DOHH2 (cell line): ENCODE data around the gene VEGFA.

Source experiments
- H3F3A ChIP-seq: fragments of 200-600 bp; sonication (generic), shearing (Covaris generic); 2 replicates; pipeline ENCODE4 v1.6.0; 2016; ENCODE audit warnings: antibody characterized with exemption, mild to moderate bottlenecking; ENCODE audit not compliant: control insufficient read depth, insufficient read depth
- H3K27ac ChIP-seq: fragments of 200-600 bp; sonication (generic); 2 replicates; pipeline ENCODE4 v1.5.1; 2014; ENCODE audit warnings: low read depth, mild to moderate bottlenecking, low read length, moderate library complexity
- H3K27me3 ChIP-seq: fragments of 200-600 bp; sonication (generic); 2 replicates; pipeline ENCODE4 v1.6.1; 2014; ENCODE audit warnings: mild to moderate bottlenecking, low read length, mixed read lengths; ENCODE audit not compliant: control insufficient read depth
- H3K36me3 ChIP-seq: fragments of 200-600 bp; sonication (generic); 2 replicates; pipeline ENCODE4 v1.6.1; 2014; ENCODE audit warnings: mild to moderate bottlenecking, low read length, moderate library complexity, mixed read lengths; ENCODE audit not compliant: control insufficient read depth
- H3K4me1 ChIP-seq: fragments of 200-600 bp; sonication (generic); 2 replicates; pipeline ENCODE4 v1.6.1; 2014; ENCODE audit warnings: mild to moderate bottlenecking, low read length, mixed read lengths; ENCODE audit not compliant: control insufficient read depth
- H3K4me2 ChIP-seq: fragments of 200-600 bp; sonication (generic); 2 replicates; pipeline ENCODE4 v1.6.0; 2014; ENCODE audit warnings: mild to moderate bottlenecking, low read length, moderate library complexity
- H3K4me3 ChIP-seq: fragments of 200-600 bp; sonication (generic); 2 replicates; pipeline ENCODE4 v1.5.1; 2014; ENCODE audit warnings: mild to moderate bottlenecking, low read length, mixed read lengths
- H3K79me2 ChIP-seq: fragments of 200-600 bp; sonication (generic); 2 replicates; pipeline ENCODE4 v1.6.1; 2014; ENCODE audit warnings: mild to moderate bottlenecking, low read length, mixed read lengths; ENCODE audit not compliant: control insufficient read depth
- H3K9me2 ChIP-seq: fragments of 200-600 bp; sonication (generic); replicated peaks from 2 replicates; pipeline ENCODE4 v1.6.1; 2014; ENCODE audit warnings: mild to moderate bottlenecking, low read length, mixed read lengths; ENCODE audit not compliant: control insufficient read depth
- H3K9me3 ChIP-seq: fragments of 200-600 bp; sonication (generic); 2 replicates; pipeline ENCODE4 v1.6.1; 2014; ENCODE audit warnings: antibody characterized with exemption, low read length, mixed read lengths; ENCODE audit not compliant: control insufficient read depth, insufficient read depth
- H4K20me1 ChIP-seq: fragments of 200-600 bp; sonication (generic); 2 replicates; pipeline ENCODE4 v1.6.0; 2014; ENCODE audit warnings: low read depth, mild to moderate bottlenecking, antibody characterized with exemption, low read length, moderate library complexity; ENCODE audit not compliant: control insufficient read depth, insufficient read depth
- EZH2phosphoT487 ChIP-seq: fragments of 200-600 bp; sonication (generic); IDR thresholded peaks from 2 replicates; pipeline ENCODE4 v1.6.1; 2017; ENCODE audit warnings: borderline replicate concordance, mild to moderate bottlenecking, antibody characterized with exemption, low read length, moderate library complexity, mixed read lengths
- TF ChIP-seq, protein P1 (sequence below): fragments of 200-600 bp; sonication (generic); IDR thresholded peaks from one replicate; pipeline ENCODE4 v1.5.1; 2014; ENCODE audit warnings: antibody characterized with exemption, mild to moderate bottlenecking, low read depth, low read length; ENCODE audit not compliant: poor library complexity, severe bottlenecking

VEGFA gene

DNA sequence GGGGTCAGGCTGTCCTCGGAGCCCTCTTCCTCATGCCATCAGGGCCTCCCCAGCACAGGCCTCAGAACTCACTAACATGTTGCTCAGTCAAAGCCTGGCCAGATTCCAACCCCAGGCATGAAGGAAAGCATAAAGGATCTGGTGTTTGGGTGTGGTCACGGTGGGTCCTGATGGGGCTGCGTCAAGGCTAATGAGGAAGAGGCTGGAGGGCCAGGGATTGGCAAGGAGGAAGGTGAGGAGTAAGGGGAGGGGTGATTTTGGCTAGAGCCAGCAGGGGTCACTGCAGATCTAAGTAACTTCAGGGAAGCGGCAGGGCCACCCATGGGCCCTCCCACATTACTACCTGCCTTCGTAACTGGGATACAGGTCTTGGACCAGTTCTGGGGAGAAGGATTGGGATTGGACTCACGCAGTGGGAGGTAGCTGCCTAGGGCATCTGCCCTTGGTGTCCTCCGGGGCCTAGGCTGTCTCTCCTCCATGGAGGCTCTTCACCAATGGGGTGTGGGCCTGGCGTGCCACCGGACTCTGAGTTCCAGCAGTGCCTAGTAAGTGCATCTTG lies 46.2 kb upstream of the VEGFA start:
- Histone ChIP-seq H3K27me3 (peaks cover 4% of the 10 kb centered on the region; the same call in 1 of the 2 replicates), H3K36me3 (no peaks in the 10 kb centered on the region), H3K4me1 (peaks cover 21% of the 10 kb centered on the region), H3K27ac (no peak overlapping the region), H3K9me3 (0 out of 2 replicates have a peak, but pooled peaks cover under 1% of the 10 kb centered on the region), H3K9me2 (no peaks in the 10 kb centered on the region), H3K4me3 (no peak overlapping the region), H3K4me2 (no peak overlapping the region), H3K79me2 (no peaks in the 10 kb centered on the region), H4K20me1 (no peaks in the 10 kb centered on the region), H3F3A (no peaks in the 10 kb centered on the region)
- TF ChIP-seq, protein P1, sequence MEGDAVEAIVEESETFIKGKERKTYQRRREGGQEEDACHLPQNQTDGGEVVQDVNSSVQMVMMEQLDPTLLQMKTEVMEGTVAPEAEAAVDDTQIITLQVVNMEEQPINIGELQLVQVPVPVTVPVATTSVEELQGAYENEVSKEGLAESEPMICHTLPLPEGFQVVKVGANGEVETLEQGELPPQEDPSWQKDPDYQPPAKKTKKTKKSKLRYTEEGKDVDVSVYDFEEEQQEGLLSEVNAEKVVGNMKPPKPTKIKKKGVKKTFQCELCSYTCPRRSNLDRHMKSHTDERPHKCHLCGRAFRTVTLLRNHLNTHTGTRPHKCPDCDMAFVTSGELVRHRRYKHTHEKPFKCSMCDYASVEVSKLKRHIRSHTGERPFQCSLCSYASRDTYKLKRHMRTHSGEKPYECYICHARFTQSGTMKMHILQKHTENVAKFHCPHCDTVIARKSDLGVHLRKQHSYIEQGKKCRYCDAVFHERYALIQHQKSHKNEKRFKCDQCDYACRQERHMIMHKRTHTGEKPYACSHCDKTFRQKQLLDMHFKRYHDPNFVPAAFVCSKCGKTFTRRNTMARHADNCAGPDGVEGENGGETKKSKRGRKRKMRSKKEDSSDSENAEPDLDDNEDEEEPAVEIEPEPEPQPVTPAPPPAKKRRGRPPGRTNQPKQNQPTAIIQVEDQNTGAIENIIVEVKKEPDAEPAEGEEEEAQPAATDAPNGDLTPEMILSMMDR = peak; percentile 89
- no peak for TF ChIP-seq EZH2phosphoT487

DNA sequence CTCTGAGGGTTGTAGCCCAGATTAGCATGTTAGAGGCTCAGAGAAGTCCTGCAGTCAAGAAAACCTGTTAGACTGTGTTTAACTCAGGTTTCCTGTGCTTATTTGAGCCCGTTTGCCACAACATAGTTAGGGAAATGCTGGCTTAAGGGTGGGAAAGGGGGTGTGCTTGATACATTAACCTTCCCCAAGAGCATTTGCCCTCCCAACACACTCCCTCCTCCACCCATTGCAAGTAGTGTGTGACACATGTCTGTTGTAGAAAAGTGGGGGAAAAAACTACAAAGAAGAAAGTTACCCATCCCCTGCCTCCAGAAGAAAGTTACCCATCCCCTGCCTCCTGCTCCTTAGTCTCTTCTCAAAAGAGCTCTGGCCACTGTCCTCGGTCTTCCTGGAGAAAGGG lies 45.7 kb upstream of the VEGFA start:
- no peaks in the 10 kb centered on the region for H4K20me1 ChIP-seq
- no peak overlapping the region for H3K4me3 ChIP-seq
- peaks cover 4% of the 10 kb centered on the region; the same call in 1 of the 2 replicates for H3K27me3 ChIP-seq
- H3K36me3 ChIP-seq = no peaks in the 10 kb centered on the region
- no peaks in the 10 kb centered on the region for H3K9me2 ChIP-seq
- H3K4me1 ChIP-seq = peaks cover 21% of the 10 kb centered on the region
- no peak overlapping the region for H3K27ac ChIP-seq
- H3K9me3 ChIP-seq = 0 out of 2 replicates have a peak, but pooled peaks cover 4% of the 10 kb centered on the region
- H3K4me2 ChIP-seq = peak overlapping the region; percentile 50
- no peaks in the 10 kb centered on the region for H3F3A ChIP-seq
- no peaks in the 10 kb centered on the region for H3K79me2 ChIP-seq
- TF ChIP-seq, protein P1 = no peak
- no peak for TF ChIP-seq EZH2phosphoT487

DNA sequence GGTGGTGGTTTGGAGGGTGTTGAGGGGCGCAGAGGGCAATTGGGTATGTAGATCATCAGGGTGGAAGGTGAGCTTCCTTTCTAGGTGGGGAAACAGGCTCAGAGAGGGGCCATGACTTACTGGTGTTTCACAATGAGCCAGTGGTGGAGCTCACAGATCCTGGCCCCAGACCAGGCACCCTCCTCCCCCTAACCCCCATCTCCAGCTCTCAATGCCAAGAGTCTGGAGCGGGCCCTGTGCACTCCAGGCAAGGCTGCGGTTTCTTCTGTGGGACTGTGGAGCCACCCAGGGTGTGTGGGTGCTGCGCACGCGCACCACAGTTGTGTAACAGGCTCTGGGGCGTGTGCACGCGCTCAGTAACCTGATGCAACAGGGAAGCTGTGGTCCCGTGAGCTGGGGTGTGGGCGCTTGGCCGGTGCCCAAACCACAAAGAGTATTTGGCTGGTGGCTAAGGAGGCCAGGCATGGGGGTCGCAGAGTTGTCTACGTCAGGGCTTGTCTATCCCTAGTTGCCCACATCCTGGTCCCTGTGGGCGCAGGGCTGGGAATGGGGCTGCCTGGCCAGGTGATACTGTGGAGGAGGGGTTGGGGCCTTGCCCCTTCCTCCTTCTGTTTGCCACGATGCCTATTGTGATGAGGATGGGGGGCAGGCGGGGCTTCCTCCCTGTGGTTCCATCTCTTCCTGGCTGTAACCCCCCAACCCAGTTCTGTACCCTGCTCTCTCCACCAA lies 44.9 kb upstream of the VEGFA start:
- H3K4me2 ChIP-seq = peak overlapping the region; percentile 50
- no peaks in the 10 kb centered on the region for H4K20me1 ChIP-seq
- 0 out of 2 replicates have a peak overlapping the region, but pooled peaks have one; percentile 11 for H3K4me3 ChIP-seq
- H3K27me3 ChIP-seq = peaks cover 1% of the 10 kb centered on the region; the same call in 1 of the 2 replicates
- TF ChIP-seq, protein P1 = no peak
- no peak for TF ChIP-seq EZH2phosphoT487
- no peaks in the 10 kb centered on the region for H3F3A ChIP-seq
- 0 out of 2 replicates have a peak, but pooled peaks cover 4% of the 10 kb centered on the region for H3K9me3 ChIP-seq
- no peaks in the 10 kb centered on the region for H3K79me2 ChIP-seq
- no peak overlapping the region for H3K27ac ChIP-seq
- no peaks in the 10 kb centered on the region for H3K9me2 ChIP-seq
- H3K36me3 ChIP-seq = no peaks in the 10 kb centered on the region
- H3K4me1 ChIP-seq = peaks cover 21% of the 10 kb centered on the region
